ENCODE data around the gene KLF18.
A peak's percentile ranks its signal among the peaks of the same experiment; 100 is the strongest.
"Not testable (repeated sequence)": the region's sequence is repeated elsewhere in the genome, so short reads cannot be mapped to it uniquely, and the experiment has no call there.

KLF18 gene

DNA sequence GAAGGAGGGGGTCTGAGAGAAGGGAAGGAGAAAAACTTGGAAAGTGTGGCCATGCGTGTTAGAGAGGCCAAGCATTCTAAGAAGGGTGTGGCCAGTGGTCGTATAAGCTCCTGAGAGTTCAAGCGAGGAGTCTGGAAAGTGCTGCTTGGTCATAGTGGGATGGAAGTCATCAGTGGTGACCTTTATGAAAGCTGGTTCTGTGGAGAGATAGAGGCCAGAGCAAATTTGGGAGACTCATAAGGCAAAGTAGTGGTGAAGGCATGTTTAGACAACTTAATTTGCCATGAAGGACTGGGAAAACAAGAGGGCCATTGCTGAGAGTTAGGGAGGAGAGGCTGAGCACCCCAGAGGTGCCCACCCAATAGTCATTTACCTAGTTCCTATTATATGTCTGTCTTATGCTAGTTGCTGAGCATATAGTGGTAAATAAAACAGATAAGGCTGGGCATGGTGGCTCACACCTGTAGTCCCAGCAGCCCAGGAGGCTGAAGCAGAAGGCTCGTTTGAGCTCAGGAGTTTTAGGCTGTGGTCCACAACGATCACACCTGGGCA lies 21.0 kb downstream of the KLF18 start:
- DNase-seq (ENCODE audit: low read depth): no peak

DNA sequence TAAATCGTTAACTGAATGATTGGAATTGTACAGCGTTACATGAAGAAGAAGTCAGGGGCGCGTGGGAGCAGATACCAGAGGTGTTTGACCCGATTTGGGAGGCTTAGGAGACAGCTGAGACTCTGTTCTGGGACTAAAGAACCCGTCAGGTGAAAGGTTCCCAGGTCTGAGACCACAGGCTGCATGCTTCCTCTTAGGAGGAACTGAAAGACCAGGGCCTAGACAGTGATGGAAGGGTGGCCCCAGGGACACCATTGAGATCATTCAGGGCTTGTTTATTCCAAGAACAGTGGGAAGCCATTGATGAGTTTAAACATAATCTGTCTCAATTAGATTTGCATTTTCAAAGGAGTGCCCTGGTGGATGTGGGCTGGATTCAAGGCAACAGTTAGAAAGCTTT lies 21.9 kb downstream of the KLF18 start:
- no peak for DNase-seq (ENCODE audit: low read depth)

- DNase-seq (ENCODE audit: low read depth): no peak
These were observed 22.7 kb downstream of the KLF18 start, which contains the start of gene KLF17 for GRCh38 chr1:44118682-44119081. Gene KLF17, plus strand, starts transcription at chr1:44118821. Its CDS starts 87 bp downstream, at chr1:44118908.

GRCh38 chr1:44117272-44117671 lies 24.2 kb downstream of the KLF18 start:
- not testable (repeated sequence) for DNase-seq (ENCODE audit: low read depth)

DNA sequence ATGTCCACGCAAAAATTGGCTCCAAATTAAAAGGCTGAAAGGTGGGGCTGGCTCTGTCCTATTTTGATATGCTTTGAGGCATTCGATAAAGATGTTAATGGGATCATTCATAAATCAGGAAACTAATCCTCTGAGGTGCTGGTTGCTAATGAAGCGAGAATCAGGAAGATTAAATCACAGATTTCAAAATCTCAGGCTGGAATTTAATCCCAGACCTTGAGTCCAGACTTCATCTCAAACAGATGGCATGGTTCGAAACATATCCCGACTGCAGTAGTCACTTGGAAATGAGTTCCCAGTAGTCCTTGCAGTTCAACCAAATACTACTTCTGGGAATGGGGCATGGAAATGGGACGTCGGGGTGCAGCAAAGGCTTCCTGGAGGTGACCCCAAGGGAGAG lies 27.3 kb downstream of the KLF18 start:
- DNase-seq (ENCODE audit: low read depth): no peak

GRCh38 chr1:44113095-44113609 lies 28.3 kb downstream of the KLF18 start:
- DNase-seq (ENCODE audit: low read depth): peak; percentile 28

- peak; percentile 25 for DNase-seq (ENCODE audit: low read depth)
These were observed 28.9 kb downstream of the KLF18 start for GRCh38 chr1:44112486-44112885.

DNA sequence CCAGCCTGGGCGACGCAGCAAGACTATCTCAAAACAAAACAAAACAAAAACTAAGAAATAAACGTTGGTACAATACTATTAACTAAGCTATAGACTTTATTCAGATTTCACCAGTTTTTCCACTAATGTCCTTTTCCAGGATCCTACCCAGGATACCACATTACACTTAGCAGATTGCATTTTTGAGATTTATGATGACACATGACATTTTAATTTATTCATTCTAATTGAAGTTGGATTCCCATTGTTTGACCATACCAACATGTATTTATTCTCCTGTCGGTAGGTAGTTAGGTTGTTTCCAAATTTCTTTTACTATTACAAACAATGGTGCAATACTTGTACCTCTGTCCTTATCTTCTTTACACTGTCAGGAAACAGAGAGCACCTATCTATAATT lies 29.6 kb downstream of the KLF18 start:
- no peak for DNase-seq (ENCODE audit: low read depth)

DNA sequence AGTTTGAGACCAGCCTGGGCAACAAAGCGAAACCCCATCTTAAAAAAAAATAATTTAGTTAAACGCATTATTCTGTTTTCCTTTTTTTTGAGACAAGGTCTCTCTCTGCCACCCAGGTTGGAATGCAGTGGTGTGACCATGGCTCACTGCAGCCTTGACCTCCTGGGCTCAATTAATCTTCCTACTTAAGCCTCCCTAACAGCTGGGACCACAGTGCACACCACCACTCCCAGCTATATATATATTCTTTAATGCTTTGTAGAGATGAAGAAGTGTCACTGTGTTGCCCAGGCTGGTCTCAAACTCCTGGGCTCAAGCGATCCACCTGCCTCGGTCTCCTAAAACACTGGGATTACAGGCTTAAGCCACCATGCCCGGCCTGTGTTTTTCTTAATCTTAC lies 30.5 kb downstream of the KLF18 start:
- DNase-seq (ENCODE audit: low read depth): no peak

- no peak for DNase-seq (ENCODE audit: low read depth)
These were observed 32.5 kb downstream of the KLF18 start for GRCh38 chr1:44108971-44109370.

DNA sequence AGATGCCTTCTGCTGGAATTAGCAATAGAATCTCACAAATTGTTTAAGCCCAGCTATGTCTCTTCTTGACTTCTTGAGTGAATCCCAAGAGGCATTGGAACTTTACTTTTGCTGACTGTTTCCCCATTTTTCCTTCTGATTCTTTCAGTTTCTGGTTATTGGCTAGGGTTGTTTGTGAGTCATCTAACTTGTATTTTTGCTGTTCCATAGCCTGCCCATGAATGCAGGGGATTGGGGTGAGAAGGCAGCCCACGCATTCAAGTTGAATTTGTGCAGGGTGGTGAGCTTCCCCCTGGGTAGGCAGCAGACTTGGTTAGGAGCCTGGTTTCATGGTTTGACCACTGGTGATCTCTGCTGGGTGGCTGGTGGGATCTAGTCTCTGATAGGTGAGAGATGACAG lies 33.2 kb downstream of the KLF18 start:
- DNase-seq (ENCODE audit: low read depth): peak; percentile 58

GRCh38 chr1:44105810-44106209 lies 35.6 kb downstream of the KLF18 start:
- DNase-seq (ENCODE audit: low read depth): no peak

DNA sequence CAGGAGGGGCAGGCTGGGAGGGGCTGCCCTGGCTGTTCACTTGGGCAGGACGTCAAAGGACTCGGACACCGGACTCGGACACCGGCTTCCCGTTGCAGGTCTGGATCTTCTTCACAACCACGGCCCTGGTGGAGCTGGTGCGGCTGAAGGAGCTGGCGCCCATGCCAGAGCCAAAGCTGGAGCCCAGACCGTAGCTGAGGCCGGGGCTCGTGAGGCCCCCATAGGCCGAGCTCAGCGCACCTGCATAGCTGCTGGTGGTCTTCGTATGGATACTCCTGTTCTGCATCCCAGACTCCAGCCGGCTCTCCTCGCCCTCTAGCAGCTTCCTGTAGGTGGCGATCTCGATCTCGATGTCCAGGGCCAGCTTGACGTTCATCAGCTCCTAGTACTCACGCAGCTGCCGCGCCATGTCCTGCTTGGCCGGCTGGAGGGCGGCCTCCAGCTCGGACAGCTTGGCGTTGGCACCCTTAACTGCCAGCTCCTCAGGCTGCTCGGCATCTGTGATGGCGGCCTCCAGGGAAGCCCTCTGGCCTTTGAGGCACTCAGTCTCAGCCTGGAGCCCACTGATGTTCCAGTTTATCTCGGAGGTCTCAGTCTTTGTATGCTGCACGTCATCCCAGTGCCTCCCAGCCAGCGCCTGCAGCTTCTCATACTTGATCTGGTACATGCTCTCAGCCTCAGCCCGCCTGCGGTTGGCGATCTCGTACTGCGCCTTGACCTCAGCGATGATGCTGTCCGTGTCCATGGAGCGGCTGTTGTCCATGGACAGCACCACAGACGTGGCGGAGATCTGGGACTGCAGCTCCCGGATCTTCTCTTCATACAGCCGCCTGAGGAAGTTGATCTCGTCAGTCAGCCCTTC lies 37.9 kb downstream of the KLF18 start:
- peak; percentile 26 for DNase-seq (ENCODE audit: low read depth)

- no peak for DNase-seq (ENCODE audit: low read depth)
These were observed 40.1 kb downstream of the KLF18 start for GRCh38 chr1:44101328-44101727.

DNA sequence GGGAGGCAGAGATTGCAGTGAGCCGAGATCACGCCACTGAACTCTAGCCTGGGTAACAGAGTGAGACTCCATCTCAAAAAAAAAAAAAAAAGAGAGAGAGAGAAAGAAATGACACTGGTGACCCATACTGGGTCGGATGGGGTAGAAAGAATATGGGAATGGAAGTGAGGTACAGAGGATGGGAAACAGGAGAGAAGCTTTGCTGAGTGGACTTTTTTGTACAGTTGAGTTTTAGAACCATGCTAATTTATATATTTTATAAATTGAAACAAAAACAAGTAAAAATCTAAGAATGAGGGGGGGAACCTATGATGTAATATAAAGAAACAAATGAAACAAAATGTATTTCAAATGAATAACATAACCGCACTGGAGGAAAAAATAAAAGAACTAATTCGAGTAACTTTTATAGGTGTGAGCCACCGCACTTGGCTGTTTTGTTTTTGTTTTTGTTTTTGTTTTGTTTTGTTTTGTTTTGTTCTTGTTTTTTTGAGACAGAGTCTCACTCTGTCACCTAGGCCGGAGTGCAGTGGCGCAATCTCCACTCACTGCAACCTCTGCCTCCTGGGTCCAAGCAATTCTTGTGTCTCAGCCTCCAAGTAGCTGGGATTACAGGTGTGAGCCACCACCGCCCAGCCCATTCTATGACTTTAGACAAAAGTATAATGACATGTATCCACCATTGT lies 41.1 kb downstream of the KLF18 start:
- DNase-seq (ENCODE audit: low read depth): no peak

- DNase-seq (ENCODE audit: low read depth): no peak
These were observed 47.4 kb downstream of the KLF18 start for GRCh38 chr1:44094047-44094446.

- DNase-seq (ENCODE audit: low read depth): no peak
These were observed 50.8 kb downstream of the KLF18 start for GRCh38 chr1:44090429-44091252.

DNA sequence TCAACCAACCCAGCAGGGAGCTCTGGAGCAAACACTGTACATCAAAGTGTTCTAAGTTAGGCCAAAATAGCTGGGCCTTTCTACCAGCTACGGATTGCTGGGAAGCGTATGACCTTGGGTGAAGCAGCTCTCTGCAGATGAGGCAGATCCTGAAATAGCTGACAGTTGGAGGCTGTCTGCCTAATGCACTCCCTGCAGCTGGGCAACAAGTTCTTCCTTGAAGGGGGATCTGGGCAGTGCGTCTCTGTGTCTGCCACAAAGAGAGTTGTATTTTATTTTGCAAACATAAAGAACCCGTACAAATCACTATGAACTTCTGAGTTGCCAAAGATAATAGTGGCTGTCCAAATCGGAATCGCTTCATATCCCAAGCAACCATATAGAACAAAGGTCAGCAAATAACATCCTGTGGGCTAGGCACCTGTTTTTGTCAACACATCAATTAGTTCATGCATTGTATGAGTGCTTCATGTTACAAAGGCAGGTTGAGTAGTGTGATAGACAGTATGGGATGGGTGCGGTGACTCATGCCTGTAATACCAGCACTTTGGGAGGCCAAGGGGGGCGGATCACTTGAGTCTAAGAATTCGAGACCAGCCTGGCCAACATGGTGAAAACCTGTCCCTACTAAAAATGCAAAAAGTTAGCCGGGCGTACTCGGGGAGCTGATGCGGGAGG lies 51.9 kb downstream of the KLF18 start:
- DNase-seq (ENCODE audit: low read depth): peak; percentile 21
